Natural killer cell (primary cell): ENCODE measurements around the gene GIGYF2. TPM values are rescaled to one million over a fixed set of nuclear protein-coding genes. Genes with fewer than 3 reads are reported as not detected.

Source experiments
- ATAC-seq, 3 donors: fragments of 150-1000 bp in 2 of 3; fragments of 200-7000 bp in 1 of 3; cut with Tn5 transposase; 1 replicate in 1 of 3; 2 replicates in 2 of 3; pipeline ENCODE4 v1.10.0; 2021; ENCODE audit warnings: mild to moderate bottlenecking in 2 of 3, moderate library complexity in 2 of 3
- DNase-seq, 2 donors: peaks; one replicate each; pipeline versions ENCODE4 v3.0.0 to v3.0.0-alpha.2; 2013 to 2021; ENCODE audit warnings: mixed read lengths in 1 of 2
- H3K27ac ChIP-seq: one replicate; pipeline ENCODE4 v1.5.1; 2013; ENCODE audit warnings: mild to moderate bottlenecking, low read length
- H3K27me3 ChIP-seq: one replicate; pipeline ENCODE4 v1.6.1; 2013; ENCODE audit warnings: low read length; ENCODE audit not compliant: control insufficient read depth, insufficient read depth
- H3K36me3 ChIP-seq: one replicate; pipeline ENCODE4 v1.6.1; 2013; ENCODE audit warnings: low read length; ENCODE audit not compliant: control insufficient read depth, insufficient read depth
- H3K4me1 ChIP-seq: one replicate; pipeline ENCODE4 v1.6.1; 2013; ENCODE audit warnings: low read length; ENCODE audit not compliant: control insufficient read depth, insufficient read depth
- H3K4me3 ChIP-seq: one replicate; pipeline ENCODE4 v1.5.1; 2013; ENCODE audit warnings: low read length
- H3K9me3 ChIP-seq: one replicate; pipeline ENCODE4 v1.6.1; 2013; ENCODE audit warnings: low read length; ENCODE audit not compliant: control insufficient read depth, insufficient read depth
- H3K27ac Mint-ChIP-seq, 2 donors: one replicate each; pipeline ENCODE4 v1.8.0; 2022; ENCODE audit warnings: mild to moderate bottlenecking in 2 of 2, mixed read lengths in 2 of 2, moderate library complexity in 1 of 2
- H3K27me3 Mint-ChIP-seq, 2 donors: one replicate each; pipeline ENCODE4 v1.8.0; 2022; ENCODE audit warnings: low read depth in 2 of 2, mixed read lengths in 2 of 2
- H3K36me3 Mint-ChIP-seq: one replicate; pipeline ENCODE4 v1.8.0; 2022; ENCODE audit warnings: mixed read lengths
- H3K4me1 Mint-ChIP-seq, 2 donors: one replicate each; pipeline ENCODE4 v1.8.0; 2022; ENCODE audit warnings: mixed read lengths in 2 of 2
- H3K4me3 Mint-ChIP-seq: one replicate; pipeline ENCODE4 v1.8.0; 2022; ENCODE audit warnings: mild to moderate bottlenecking, moderate library complexity, mixed read lengths
- H3K9me3 Mint-ChIP-seq, 2 donors: one replicate each; pipeline ENCODE4 v1.8.0; 2022; ENCODE audit warnings: mixed read lengths in 2 of 2
- WGBS: methylation state at CpG from one replicate; pipeline ENCODE4 v1.1.7; 2013; ENCODE audit warnings: missing lambda C conversion rate; ENCODE audit not compliant: insufficient coverage; 5-methylcytosine and 5-hydroxymethylcytosine counted together
- intact Hi-C: fragments of 100-400 bp; cut with micrococcal nuclease; formaldehyde crosslinking; loops from one replicate; pipeline ENCODE4 v1.14.2; 2022
- total RNA-seq, 4 donors: library from RNA; stranded (reverse); fragments of 120-200 nt in 1 of 4; gene quantifications; one replicate each; pipeline versions ENCODE4 v1.2.3 to v1.2.4, GENCODE V29; 2013 to 2022
- TF ChIP-seq, protein P1 (sequence below): fragments of 200-600 bp; IDR thresholded peaks from one replicate; pipeline ENCODE4 v1.8.0; 2022; ENCODE audit warnings: antibody characterized with exemption

GIGYF2 gene
- total RNA-seq, 3 donors from 2014 or later (not counting 1 experiment from before 2014, with no cell fraction given) = 73.6 to 85.3 (median 80.1) TPM

DNA sequence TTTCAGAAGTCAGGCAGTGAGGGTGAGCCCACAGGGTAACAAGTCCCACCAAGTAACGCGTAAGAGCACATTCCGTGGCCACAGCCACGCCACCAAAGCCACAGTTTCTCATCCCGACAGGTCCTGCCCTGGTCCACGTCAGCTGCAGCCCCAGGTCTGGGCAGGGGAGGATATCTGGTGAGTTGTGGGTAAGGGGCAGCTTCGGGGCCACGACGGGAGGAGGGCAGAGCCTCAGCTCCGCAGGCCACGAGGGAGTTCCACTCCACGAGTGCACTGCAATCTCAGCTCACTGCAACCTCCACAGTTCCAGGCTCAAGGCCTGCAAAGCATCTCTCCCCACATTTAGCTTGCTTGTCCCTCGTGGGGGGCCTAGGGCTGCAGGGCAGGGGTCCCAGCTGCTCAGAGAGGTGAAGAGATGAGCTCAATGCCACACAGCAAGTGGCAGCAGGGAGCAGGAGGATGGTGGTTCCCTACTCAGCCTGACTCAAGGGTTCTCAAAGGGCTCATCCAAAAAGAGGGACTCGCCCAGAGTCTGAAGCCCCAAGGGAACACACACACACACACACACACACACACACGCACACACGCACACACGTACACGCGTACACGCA, 185.5 kb downstream of the GIGYF2 start:
- Mint-ChIP-seq H3K4me3 (no peak overlapping the region), H3K4me1 (no peaks in the 10 kb centered on the region), H3K36me3 (no peaks in the 10 kb centered on the region), H3K27me3 (no peaks in the 10 kb centered on the region), H3K27ac (no peak overlapping the region), H3K9me3 (no peaks in the 10 kb centered on the region)
- H3K27ac ChIP-seq = no peak overlapping the region
- no peaks in the 10 kb centered on the region for H3K4me1 ChIP-seq
- DNase-seq (no peak), ATAC-seq (no peak)
- H3K9me3 ChIP-seq = no peaks in the 10 kb centered on the region
- TF ChIP-seq, protein P1, sequence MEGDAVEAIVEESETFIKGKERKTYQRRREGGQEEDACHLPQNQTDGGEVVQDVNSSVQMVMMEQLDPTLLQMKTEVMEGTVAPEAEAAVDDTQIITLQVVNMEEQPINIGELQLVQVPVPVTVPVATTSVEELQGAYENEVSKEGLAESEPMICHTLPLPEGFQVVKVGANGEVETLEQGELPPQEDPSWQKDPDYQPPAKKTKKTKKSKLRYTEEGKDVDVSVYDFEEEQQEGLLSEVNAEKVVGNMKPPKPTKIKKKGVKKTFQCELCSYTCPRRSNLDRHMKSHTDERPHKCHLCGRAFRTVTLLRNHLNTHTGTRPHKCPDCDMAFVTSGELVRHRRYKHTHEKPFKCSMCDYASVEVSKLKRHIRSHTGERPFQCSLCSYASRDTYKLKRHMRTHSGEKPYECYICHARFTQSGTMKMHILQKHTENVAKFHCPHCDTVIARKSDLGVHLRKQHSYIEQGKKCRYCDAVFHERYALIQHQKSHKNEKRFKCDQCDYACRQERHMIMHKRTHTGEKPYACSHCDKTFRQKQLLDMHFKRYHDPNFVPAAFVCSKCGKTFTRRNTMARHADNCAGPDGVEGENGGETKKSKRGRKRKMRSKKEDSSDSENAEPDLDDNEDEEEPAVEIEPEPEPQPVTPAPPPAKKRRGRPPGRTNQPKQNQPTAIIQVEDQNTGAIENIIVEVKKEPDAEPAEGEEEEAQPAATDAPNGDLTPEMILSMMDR = no peak
- no peaks in the 10 kb centered on the region for H3K36me3 ChIP-seq
- 89% methylated on average over 20 of the region's 20 CpGs for WGBS
- intact Hi-C loops = no loop called here
- no peaks in the 10 kb centered on the region for H3K27me3 ChIP-seq
- no peak overlapping the region for H3K4me3 ChIP-seq

GRCh38 chr2:232883116-232883721, 186.1 kb downstream of the GIGYF2 start:
- TF ChIP-seq, protein P1 = no peak
- Mint-ChIP-seq H3K4me3 (no peak overlapping the region), H3K9me3 (no peaks in the 10 kb centered on the region), H3K27me3 (no peaks in the 10 kb centered on the region), H3K27ac (no peak overlapping the region), H3K4me1 (no peaks in the 10 kb centered on the region), H3K36me3 (no peaks in the 10 kb centered on the region)
- no peaks in the 10 kb centered on the region for H3K27me3 ChIP-seq
- no peak for DNase-seq
- H3K4me3 ChIP-seq = no peak overlapping the region
- intact Hi-C loops = no loop called here
- H3K36me3 ChIP-seq = no peaks in the 10 kb centered on the region
- H3K4me1 ChIP-seq = no peaks in the 10 kb centered on the region
- no peaks in the 10 kb centered on the region for H3K9me3 ChIP-seq
- no peak for ATAC-seq
- no peak overlapping the region for H3K27ac ChIP-seq
- 93% methylated on average over 29 of the region's 29 CpGs for WGBS

GRCh38 chr2:232884001-232884421, 186.9 kb downstream of the GIGYF2 start:
- intact Hi-C loops = no loop called here
- Mint-ChIP-seq H3K9me3 (no peaks in the 10 kb centered on the region), H3K36me3 (no peaks in the 10 kb centered on the region), H3K27me3 (no peaks in the 10 kb centered on the region), H3K4me3 (no peak overlapping the region), H3K4me1 (no peaks in the 10 kb centered on the region), H3K27ac (no peak overlapping the region)
- DNase-seq = no peak
- Histone ChIP-seq H3K27me3 (no peaks in the 10 kb centered on the region), H3K4me3 (no peak overlapping the region), H3K36me3 (no peaks in the 10 kb centered on the region), H3K4me1 (no peaks in the 10 kb centered on the region), H3K27ac (no peak overlapping the region), H3K9me3 (no peaks in the 10 kb centered on the region)
- 84% methylated on average over 11 of the region's 11 CpGs for WGBS
- TF ChIP-seq, protein P1 = no peak
- no peak for ATAC-seq
